ENCODE data around the gene TSPAN7.

TSPAN7 gene

DNA sequence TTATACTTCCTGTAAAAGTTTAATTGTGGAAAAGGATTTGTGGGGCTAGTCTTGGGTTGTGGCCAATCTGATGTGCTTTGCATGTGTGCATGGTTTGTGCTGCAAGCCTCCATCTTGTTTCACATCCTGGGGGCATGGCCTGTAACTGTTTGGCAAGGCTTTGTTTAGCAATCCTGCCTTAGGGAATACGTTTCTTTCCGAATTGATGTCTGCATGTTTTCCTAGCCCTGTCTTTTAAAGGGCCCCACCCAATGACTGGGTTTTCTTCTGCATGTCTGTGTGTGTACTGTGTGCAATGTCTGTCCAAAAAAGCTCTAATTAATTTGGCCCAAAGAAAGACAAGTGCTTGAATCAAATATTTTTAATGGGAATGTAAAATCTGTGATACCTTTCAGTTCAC is 165.3 kb downstream of the TSPAN7 start:
- no peak for DNase-seq (ENCODE audit: low spot score)
- no peak for TF ChIP-seq CTCF (IDR thresholded peaks at IDR 0.05; ENCODE audit: borderline replicate concordance, control extremely low read depth, extremely low read depth, insufficient read depth, missing control alignments)
- in situ Hi-C loops (cut with MboI; ENCODE audit: low sequenced_read_pairs, unreplicated experiment), result no loop called here

- no peak for TF ChIP-seq CTCF (IDR thresholded peaks at IDR 0.05; ENCODE audit: borderline replicate concordance, control extremely low read depth, extremely low read depth, insufficient read depth, missing control alignments)
- DNase-seq (ENCODE audit: low spot score), result no peak
- in situ Hi-C loops (cut with MboI; ENCODE audit: low sequenced_read_pairs, unreplicated experiment), result no loop called here
Observed at GRCh38 chrX:38727668-38728067, 166.3 kb downstream of the TSPAN7 start.

DNA sequence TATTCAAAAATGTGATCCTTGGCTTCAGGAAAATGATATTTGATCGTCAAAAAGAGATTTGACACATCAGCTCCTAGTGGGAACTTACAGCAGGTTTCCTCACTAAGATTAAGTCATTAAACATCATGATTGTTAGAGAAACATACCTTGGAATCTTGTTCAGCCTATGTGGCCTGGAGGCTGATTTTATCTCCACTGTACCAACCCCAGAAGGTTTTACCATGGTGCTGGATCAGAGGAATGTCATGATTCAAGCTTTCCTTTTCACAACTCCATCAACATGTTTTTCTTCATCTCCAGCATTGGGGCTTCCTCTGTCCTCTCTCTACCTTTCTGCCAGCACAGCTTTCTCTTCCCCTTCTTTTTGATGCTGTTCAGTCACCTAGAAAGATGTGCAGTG is 171.5 kb downstream of the TSPAN7 start:
- TF ChIP-seq CTCF (IDR thresholded peaks at IDR 0.05; ENCODE audit: borderline replicate concordance, control extremely low read depth, extremely low read depth, insufficient read depth, missing control alignments), result no peak
- DNase-seq (ENCODE audit: low spot score), result no peak
- in situ Hi-C loops (cut with MboI; ENCODE audit: low sequenced_read_pairs, unreplicated experiment), result no loop called here

All from GM13976 (cell line).